Measurements from ENCODE around the gene ZNF654.
A peak's percentile ranks its signal among the peaks of the same experiment; 100 is the strongest.
"Not testable (repeated sequence)": the region's sequence is repeated elsewhere in the genome, so short reads cannot be mapped to it uniquely, and the experiment has no call there.

ZNF654 gene

DNA sequence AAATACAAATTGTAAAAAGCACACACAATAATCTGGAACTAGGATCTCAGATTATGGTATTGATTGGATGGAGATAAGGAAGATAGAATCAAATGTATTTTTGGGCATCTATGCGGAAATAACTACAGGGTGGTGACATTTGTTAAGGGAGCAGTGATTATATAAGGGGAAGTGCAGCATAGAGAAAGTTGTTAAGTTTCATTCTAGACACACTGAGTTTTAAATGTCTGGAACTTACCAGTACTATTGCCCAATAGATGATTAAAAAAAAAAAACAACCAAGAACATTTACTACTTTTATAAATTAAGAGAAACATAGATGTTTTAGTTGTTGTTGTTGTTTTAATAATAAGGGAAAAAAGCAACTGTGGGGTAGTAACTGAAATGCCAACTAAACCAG lies 58.6 kb downstream of the ZNF654 start:
- H3K36me3 ChIP-seq (ENCODE audit: control insufficient read depth, insufficient read depth, low read length): no peaks in the 10 kb centered on the region
- H3K27me3 ChIP-seq (ENCODE audit: control insufficient read depth, insufficient read depth, low read length): no peaks in the 10 kb centered on the region
- no peak overlapping the region for H3K9ac ChIP-seq (ENCODE audit: low read length)

GRCh38 chr3:88118603-88119002 lies 59.5 kb downstream of the ZNF654 start:
- not testable (repeated sequence) for H3K4me3 ChIP-seq (ENCODE audit: low read length); H3K4me1 ChIP-seq (ENCODE audit: control insufficient read depth, insufficient read depth, low read length); H3K27me3 ChIP-seq (ENCODE audit: control insufficient read depth, insufficient read depth, low read length); H3K27ac ChIP-seq (ENCODE audit: low read depth, low read length); H3K36me3 ChIP-seq (ENCODE audit: control insufficient read depth, insufficient read depth, low read length); H3K9ac ChIP-seq (ENCODE audit: low read length)

More for the DNA sequence above, 58.6 kb downstream of the ZNF654 start:
- Histone ChIP-seq H3K27ac (ENCODE audit: low read depth, low read length) (no peak overlapping the region), H3K4me1 (ENCODE audit: control insufficient read depth, insufficient read depth, low read length) (no peaks in the 10 kb centered on the region), H3K4me3 (ENCODE audit: low read length) (no peak overlapping the region)

GRCh38 chr3:88123526-88123925 lies 64.5 kb downstream of the ZNF654 start:
- H3K27me3 ChIP-seq (ENCODE audit: control insufficient read depth, insufficient read depth, low read length): no peaks in the 10 kb centered on the region
- no peak overlapping the region for H3K27ac ChIP-seq (ENCODE audit: low read depth, low read length)
- H3K4me3 ChIP-seq (ENCODE audit: low read length): no peak overlapping the region
- H3K4me1 ChIP-seq (ENCODE audit: control insufficient read depth, insufficient read depth, low read length): no peaks in the 10 kb centered on the region
- no peak overlapping the region for H3K9ac ChIP-seq (ENCODE audit: low read length)
- H3K36me3 ChIP-seq (ENCODE audit: control insufficient read depth, insufficient read depth, low read length): no peaks in the 10 kb centered on the region

- Histone ChIP-seq H3K4me1 (ENCODE audit: control insufficient read depth, insufficient read depth, low read length) (no peaks in the 10 kb centered on the region), H3K27me3 (ENCODE audit: control insufficient read depth, insufficient read depth, low read length) (no peaks in the 10 kb centered on the region), H3K27ac (ENCODE audit: low read depth, low read length) (no peak overlapping the region), H3K9ac (ENCODE audit: low read length) (no peak overlapping the region), H3K4me3 (ENCODE audit: low read length) (no peak overlapping the region), H3K36me3 (ENCODE audit: control insufficient read depth, insufficient read depth, low read length) (no peaks in the 10 kb centered on the region)
Measured at GRCh38 chr3:88131695-88132094, 72.6 kb downstream of the ZNF654 start.

DNA sequence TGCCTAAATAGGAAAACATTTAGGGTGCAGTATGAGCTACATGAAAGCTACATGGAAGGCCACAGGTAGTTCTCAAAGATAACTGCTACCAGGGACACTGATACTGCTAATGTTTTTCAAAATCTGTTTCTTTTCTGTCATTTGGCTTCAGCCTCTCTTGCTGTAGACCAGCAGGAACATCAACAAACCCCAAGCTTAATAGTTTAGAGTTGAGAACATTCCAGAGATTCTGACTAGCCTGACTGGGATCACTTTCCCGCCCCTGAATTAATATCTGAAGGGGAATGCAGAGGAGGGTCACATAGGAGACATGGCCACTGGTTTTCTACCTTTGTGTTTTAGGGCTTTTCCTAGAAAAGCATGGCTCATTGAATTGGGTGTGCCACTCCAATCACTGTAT lies 73.8 kb downstream of the ZNF654 start:
- Histone ChIP-seq H3K4me1 (ENCODE audit: control insufficient read depth, insufficient read depth, low read length) (no peaks in the 10 kb centered on the region), H3K27me3 (ENCODE audit: control insufficient read depth, insufficient read depth, low read length) (no peaks in the 10 kb centered on the region), H3K9ac (ENCODE audit: low read length) (no peak overlapping the region), H3K4me3 (ENCODE audit: low read length) (no peak overlapping the region), H3K36me3 (ENCODE audit: control insufficient read depth, insufficient read depth, low read length) (no peaks in the 10 kb centered on the region), H3K27ac (ENCODE audit: low read depth, low read length) (no peak overlapping the region)

DNA sequence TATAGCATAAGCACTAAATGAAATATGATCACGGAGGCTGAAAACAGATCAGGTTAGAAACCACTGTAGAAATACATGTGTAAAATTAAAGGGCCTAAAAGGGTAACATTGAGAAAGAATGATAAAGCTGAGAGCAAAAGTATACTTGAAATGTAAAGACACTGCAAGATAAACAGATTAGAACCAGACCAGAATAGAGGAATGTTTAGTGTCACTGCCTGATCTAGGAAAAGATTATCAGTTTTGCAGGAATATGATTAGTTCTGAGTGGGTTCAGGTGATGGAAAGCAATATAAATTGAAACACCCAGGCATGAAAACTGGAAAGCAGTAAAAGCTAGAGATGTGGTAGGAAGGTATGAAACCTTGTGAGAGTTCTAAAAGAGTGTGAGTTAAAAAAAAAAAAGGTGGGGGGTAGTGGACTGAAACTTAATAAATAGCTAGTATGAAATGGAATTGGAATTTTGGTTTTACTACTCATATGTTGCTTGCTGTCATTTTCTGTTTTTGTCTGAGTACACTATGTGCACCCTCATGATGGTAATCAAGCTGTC lies 74.7 kb downstream of the ZNF654 start:
- H3K27me3 ChIP-seq (ENCODE audit: control insufficient read depth, insufficient read depth, low read length): no peaks in the 10 kb centered on the region
- no peak overlapping the region for H3K27ac ChIP-seq (ENCODE audit: low read depth, low read length)
- H3K4me3 ChIP-seq (ENCODE audit: low read length): no peak overlapping the region
- H3K9ac ChIP-seq (ENCODE audit: low read length): no peak overlapping the region
- no peaks in the 10 kb centered on the region for H3K4me1 ChIP-seq (ENCODE audit: control insufficient read depth, insufficient read depth, low read length)
- H3K36me3 ChIP-seq (ENCODE audit: control insufficient read depth, insufficient read depth, low read length): no peaks in the 10 kb centered on the region

DNA sequence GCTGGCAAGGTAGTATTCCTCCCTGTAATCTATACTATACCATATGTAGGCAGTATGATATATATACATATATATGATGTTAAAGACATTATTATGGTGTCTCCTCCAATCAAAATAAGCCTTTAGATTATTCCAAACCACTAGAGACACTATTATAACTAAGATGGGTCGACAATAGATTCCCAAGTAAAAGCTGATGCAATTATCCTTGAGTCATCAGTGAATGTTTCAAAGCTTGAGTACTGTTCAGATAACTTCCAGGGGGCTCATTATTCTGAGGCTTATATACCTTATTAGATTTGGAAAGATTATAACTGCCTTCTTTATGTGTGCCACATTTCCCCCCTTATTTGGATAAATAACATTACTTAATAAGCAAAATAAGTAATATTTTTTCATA lies 78.8 kb downstream of the ZNF654 start:
- Histone ChIP-seq H3K36me3 (ENCODE audit: control insufficient read depth, insufficient read depth, low read length) (peaks cover 3% of the 10 kb centered on the region), H3K9ac (ENCODE audit: low read length) (no peak overlapping the region), H3K4me3 (ENCODE audit: low read length) (no peak overlapping the region), H3K4me1 (ENCODE audit: control insufficient read depth, insufficient read depth, low read length) (no peaks in the 10 kb centered on the region), H3K27me3 (ENCODE audit: control insufficient read depth, insufficient read depth, low read length) (no peaks in the 10 kb centered on the region), H3K27ac (ENCODE audit: low read depth, low read length) (no peak overlapping the region)

DNA sequence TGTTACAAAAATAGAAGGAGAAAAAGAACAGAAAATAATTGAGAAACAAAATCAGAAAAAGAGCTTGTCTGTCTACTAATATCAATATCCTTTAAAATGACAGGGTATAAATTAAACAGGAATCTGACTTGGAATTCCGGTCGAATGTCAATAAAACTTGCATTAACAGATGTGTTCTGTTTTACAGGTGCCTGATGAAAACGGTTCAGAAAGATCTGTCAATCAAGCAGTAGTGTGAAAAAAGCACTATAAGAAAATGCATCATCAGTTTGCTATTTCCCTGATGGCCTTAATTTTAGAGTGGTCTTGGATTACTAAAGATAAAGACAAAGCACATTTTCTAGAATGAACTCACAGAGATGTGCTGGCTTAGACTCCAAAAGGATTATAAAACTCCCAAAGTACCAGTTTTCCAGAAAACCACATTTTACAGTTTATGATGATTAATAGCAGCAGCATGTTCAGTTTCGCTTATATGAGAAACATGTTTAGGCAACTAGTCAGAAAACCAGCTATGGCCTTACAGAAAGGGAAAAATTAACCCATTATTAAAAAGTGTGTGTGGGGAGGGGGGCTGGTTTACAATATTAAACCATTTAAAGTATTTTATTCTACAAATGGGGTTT lies 82.5 kb downstream of the ZNF654 start:
- H3K36me3 ChIP-seq (ENCODE audit: control insufficient read depth, insufficient read depth, low read length): peaks cover 3% of the 10 kb centered on the region
- H3K9ac ChIP-seq (ENCODE audit: low read length): no peak overlapping the region
- no peak overlapping the region for H3K4me3 ChIP-seq (ENCODE audit: low read length)
- H3K27me3 ChIP-seq (ENCODE audit: control insufficient read depth, insufficient read depth, low read length): no peaks in the 10 kb centered on the region
- no peaks in the 10 kb centered on the region for H3K4me1 ChIP-seq (ENCODE audit: control insufficient read depth, insufficient read depth, low read length)
- H3K27ac ChIP-seq (ENCODE audit: low read depth, low read length): no peak overlapping the region

GRCh38 chr3:88142094-88142624 lies 83.1 kb downstream of the ZNF654 start:
- Histone ChIP-seq H3K36me3 (ENCODE audit: control insufficient read depth, insufficient read depth, low read length) (peaks cover 3% of the 10 kb centered on the region), H3K9ac (ENCODE audit: low read length) (no peak overlapping the region), H3K27ac (ENCODE audit: low read depth, low read length) (no peak overlapping the region), H3K4me3 (ENCODE audit: low read length) (no peak overlapping the region), H3K27me3 (ENCODE audit: control insufficient read depth, insufficient read depth, low read length) (no peaks in the 10 kb centered on the region), H3K4me1 (ENCODE audit: control insufficient read depth, insufficient read depth, low read length) (no peaks in the 10 kb centered on the region)

DNA sequence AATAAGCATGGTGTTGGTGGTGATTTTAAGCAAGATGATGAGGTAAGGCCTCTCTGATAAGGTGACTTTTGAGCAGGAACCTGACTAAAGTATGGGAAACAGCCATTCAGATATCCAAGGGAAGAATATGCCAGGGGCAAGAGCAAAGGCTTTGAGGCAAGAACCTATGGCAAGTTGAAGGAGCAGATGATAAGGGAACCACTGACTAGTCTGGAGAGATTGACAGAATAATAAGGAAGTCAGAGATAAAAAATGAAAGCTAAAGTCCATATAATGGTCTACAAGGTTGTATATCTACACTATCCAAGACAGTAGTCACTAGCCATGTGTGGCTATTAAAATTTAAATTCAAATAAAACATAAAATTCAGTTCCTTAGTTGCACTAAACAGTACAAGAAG lies 88.2 kb downstream of the ZNF654 start:
- H3K36me3 ChIP-seq (ENCODE audit: control insufficient read depth, insufficient read depth, low read length): no peaks in the 10 kb centered on the region
- no peak overlapping the region for H3K4me3 ChIP-seq (ENCODE audit: low read length)
- peaks cover 8% of the 10 kb centered on the region for H3K4me1 ChIP-seq (ENCODE audit: control insufficient read depth, insufficient read depth, low read length)
- no peak overlapping the region for H3K9ac ChIP-seq (ENCODE audit: low read length)
- H3K27ac ChIP-seq (ENCODE audit: low read depth, low read length): no peak overlapping the region
- H3K27me3 ChIP-seq (ENCODE audit: control insufficient read depth, insufficient read depth, low read length): no peaks in the 10 kb centered on the region

- Histone ChIP-seq H3K27ac (ENCODE audit: low read depth, low read length) (no peak overlapping the region), H3K27me3 (ENCODE audit: control insufficient read depth, insufficient read depth, low read length) (no peaks in the 10 kb centered on the region), H3K4me1 (ENCODE audit: control insufficient read depth, insufficient read depth, low read length) (peaks cover 10% of the 10 kb centered on the region), H3K36me3 (ENCODE audit: control insufficient read depth, insufficient read depth, low read length) (no peaks in the 10 kb centered on the region), H3K9ac (ENCODE audit: low read length) (no peak overlapping the region), H3K4me3 (ENCODE audit: low read length) (peak overlapping the region; percentile 92)
Measured at GRCh38 chr3:88148651-88149050, 89.6 kb downstream of the ZNF654 start.

- Histone ChIP-seq H3K4me1 (ENCODE audit: control insufficient read depth, insufficient read depth, low read length) (peaks cover 10% of the 10 kb centered on the region), H3K36me3 (ENCODE audit: control insufficient read depth, insufficient read depth, low read length) (no peaks in the 10 kb centered on the region), H3K9ac (ENCODE audit: low read length) (no peak overlapping the region), H3K27ac (ENCODE audit: low read depth, low read length) (no peak overlapping the region), H3K27me3 (ENCODE audit: control insufficient read depth, insufficient read depth, low read length) (no peaks in the 10 kb centered on the region), H3K4me3 (ENCODE audit: low read length) (peak overlapping the region; percentile 92)
Measured at GRCh38 chr3:88149101-88149508, 90.0 kb downstream of the ZNF654 start.

Measured in rectal smooth muscle tissue (tissue), 1 donor.